GM23338 (cell line): ENCODE results near the gene RNF151.

Experiments
- CREB1 ChIP-seq: fragments of 250-450 bp; sonication (Bioruptor Pico); IDR thresholded peaks from 2 replicates; pipeline ENCODE4 v1.5.0; 2020; ENCODE audit warnings: low read depth, mild to moderate bottlenecking, moderate library complexity
- CTCF ChIP-seq, 2 experiments: fragments of 200-600 bp in 1 of 2; sonication (generic) in 1 of 2; conservative IDR thresholded peaks; 2 replicates each; pipeline versions ENCODE4 v1.5.1 to v1.6.1; 2016 to 2017; ENCODE audit warnings: antibody characterized with exemption in 2 of 2, low read depth in 2 of 2, mild to moderate bottlenecking in 2 of 2, moderate library complexity in 1 of 2
- EZH2 ChIP-seq: fragments of 200-600 bp; sonication (generic); IDR thresholded peaks from one replicate; pipeline ENCODE4 v1.8.0; 2017; ENCODE audit warnings: antibody characterized with exemption, mild to moderate bottlenecking, low read depth; ENCODE audit not compliant: unreplicated experiment
- EZH2phosphoT487 ChIP-seq: fragments of 200-600 bp; sonication (generic); IDR thresholded peaks from one replicate; pipeline ENCODE4 v1.8.1; 2018; ENCODE audit warnings: antibody characterized with exemption; ENCODE audit not compliant: unreplicated experiment
- POLR2AphosphoS5 ChIP-seq: IDR thresholded peaks from 2 replicates; pipeline ENCODE4 v1.6.1; 2016; ENCODE audit warnings: antibody characterized with exemption, low read depth
- REST ChIP-seq: IDR thresholded peaks from one replicate; pipeline ENCODE4 v1.6.1; 2018; ENCODE audit warnings: antibody characterized with exemption; ENCODE audit not compliant: unreplicated experiment

- TF ChIP-seq CTCF (conservative IDR thresholded peaks at IDR 0.05; ENCODE audit: low read depth in 2 of 2) (no peak), REST (no peak), EZH2 (no peak), EZH2phosphoT487 (no peak), POLR2AphosphoS5 (no peak), CREB1 (CRISPR knock-in tag) (no peak)
These were observed 20.5 kb downstream of the RNF151 start for GRCh38 chr16:1987198-1987597.
